Suprapubic skin (tissue), 3 donors: Measurements from ENCODE around the gene CCDC159.

Experiments
- EP300 ChIP-seq: sonication (generic); formaldehyde crosslinking; IDR thresholded peaks from one replicate; pipeline ENCODE4 v1.6.1; 2017; ENCODE audit warnings: antibody characterized with exemption
- TF ChIP-seq, protein P1 (sequence below), 2 donors: fragments of 200-600 bp in 1 of 2; fragments of 450-650 bp in 1 of 2; sonication (generic) in 1 of 2; IDR thresholded peaks; one replicate each; pipeline ENCODE4 v1.5.1; 2016 to 2019; ENCODE audit warnings: antibody characterized with exemption in 2 of 2, mild to moderate bottlenecking in 1 of 2, moderate library complexity in 1 of 2

DNA sequence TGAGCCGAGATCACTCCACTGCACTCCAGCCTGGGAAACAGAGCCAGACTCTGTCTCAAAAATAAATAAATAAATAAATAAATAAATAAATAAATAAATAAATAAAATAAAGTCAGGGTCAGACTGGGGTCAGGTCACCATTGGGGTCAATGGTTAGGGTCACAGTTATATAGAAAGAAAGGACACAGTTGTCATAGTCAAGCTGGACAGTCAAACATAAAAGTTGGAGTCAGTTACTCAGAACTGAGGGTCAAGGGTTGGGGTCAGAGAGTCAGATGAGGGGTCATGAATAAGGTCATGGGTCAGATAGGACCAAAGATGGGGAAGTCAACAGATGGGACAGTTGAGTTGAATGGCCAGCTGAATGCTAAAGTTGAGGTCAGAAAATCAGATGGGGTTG, 54.5 kb downstream of the CCDC159 start:
- no peak for TF ChIP-seq EP300
- TF ChIP-seq, protein P1, sequence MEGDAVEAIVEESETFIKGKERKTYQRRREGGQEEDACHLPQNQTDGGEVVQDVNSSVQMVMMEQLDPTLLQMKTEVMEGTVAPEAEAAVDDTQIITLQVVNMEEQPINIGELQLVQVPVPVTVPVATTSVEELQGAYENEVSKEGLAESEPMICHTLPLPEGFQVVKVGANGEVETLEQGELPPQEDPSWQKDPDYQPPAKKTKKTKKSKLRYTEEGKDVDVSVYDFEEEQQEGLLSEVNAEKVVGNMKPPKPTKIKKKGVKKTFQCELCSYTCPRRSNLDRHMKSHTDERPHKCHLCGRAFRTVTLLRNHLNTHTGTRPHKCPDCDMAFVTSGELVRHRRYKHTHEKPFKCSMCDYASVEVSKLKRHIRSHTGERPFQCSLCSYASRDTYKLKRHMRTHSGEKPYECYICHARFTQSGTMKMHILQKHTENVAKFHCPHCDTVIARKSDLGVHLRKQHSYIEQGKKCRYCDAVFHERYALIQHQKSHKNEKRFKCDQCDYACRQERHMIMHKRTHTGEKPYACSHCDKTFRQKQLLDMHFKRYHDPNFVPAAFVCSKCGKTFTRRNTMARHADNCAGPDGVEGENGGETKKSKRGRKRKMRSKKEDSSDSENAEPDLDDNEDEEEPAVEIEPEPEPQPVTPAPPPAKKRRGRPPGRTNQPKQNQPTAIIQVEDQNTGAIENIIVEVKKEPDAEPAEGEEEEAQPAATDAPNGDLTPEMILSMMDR (IDR thresholded peaks at IDR 0.05), result no peak
